HG03558 (cell line): ENCODE measurements around the gene PCK1.
"Not testable (repeated sequence)": the region's sequence is repeated elsewhere in the genome, so short reads cannot be mapped to it uniquely, and the experiment has no call there.

Source experiments
- ATAC-seq: cut with Tn5 transposase; IDR thresholded peaks from one replicate; pipeline ENCODE4 v1.9.1; 2021; ENCODE audit warnings: moderate number of reproducible peaks; ENCODE audit not compliant: unreplicated experiment; ENCODE audit errors: extremely low read depth

Gene PCK1

GRCh38 chr20:57560554-57561355 lies at the start of gene PCK1:
TSS of gene PCK1 (plus strand) at chr20:57561110. CDS start at chr20:57561412, 302 bp downstream.
- no peak for ATAC-seq

- ATAC-seq = not testable (repeated sequence)
These were observed 49.2 kb upstream of the PCK1 start for GRCh38 chr20:57511709-57512108.

- ATAC-seq = no peak
These were observed 48.5 kb upstream of the PCK1 start for GRCh38 chr20:57512432-57512831.

GRCh38 chr20:57513199-57513598 lies 47.7 kb upstream of the PCK1 start:
- ATAC-seq = no peak

GRCh38 chr20:57514273-57514751 lies 46.6 kb upstream of the PCK1 start:
- no peak for ATAC-seq

GRCh38 chr20:57517904-57518303 lies 43.0 kb upstream of the PCK1 start:
- ATAC-seq = no peak

GRCh38 chr20:57522380-57523140 lies 38.4 kb upstream of the PCK1 start:
- no peak for ATAC-seq

GRCh38 chr20:57523782-57524181 lies 37.1 kb upstream of the PCK1 start:
- ATAC-seq = no peak

GRCh38 chr20:57524511-57525176 lies 36.3 kb upstream of the PCK1 start, which contains the start of gene CTCFL:
TSS of gene CTCFL (minus strand) at chr20:57525140. CDS start at chr20:57524205, 935 bp downstream.
- ATAC-seq = no peak

- ATAC-seq = no peak
These were observed 35.4 kb upstream of the PCK1 start for GRCh38 chr20:57525328-57526086.

- no peak for ATAC-seq
These were observed 34.6 kb upstream of the PCK1 start for GRCh38 chr20:57526087-57526884.

GRCh38 chr20:57526885-57527460 lies 33.9 kb upstream of the PCK1 start:
- ATAC-seq = no peak

- ATAC-seq = no peak
These were observed 33.2 kb upstream of the PCK1 start for GRCh38 chr20:57527728-57528127.

GRCh38 chr20:57528148-57528547 lies 32.8 kb upstream of the PCK1 start:
- no peak for ATAC-seq

- ATAC-seq = no peak
These were observed 31.7 kb upstream of the PCK1 start for GRCh38 chr20:57529160-57529585.

- ATAC-seq = no peak
These were observed 31.1 kb upstream of the PCK1 start for GRCh38 chr20:57529810-57530209.

GRCh38 chr20:57530327-57530981 lies 30.5 kb upstream of the PCK1 start:
- ATAC-seq = no peak

- ATAC-seq = no peak
These were observed 28.8 kb upstream of the PCK1 start for GRCh38 chr20:57532104-57532503.
